Stimulated activated CD4-positive, alpha-beta T cell treated with anti-CD3 and anti-CD28 coated beads, Interleukin-12 subunit alpha, Interleukin-12 subunit beta, amount 100 ng/mL, for 24 hours (primary cell): Measurements from ENCODE around the gene STAT1.
"Not testable (repeated sequence)": the region's sequence is repeated elsewhere in the genome, so short reads cannot be mapped to it uniquely, and the experiment has no call there.

Experiments used
- DNase-seq, 2 experiments: peaks; one replicate each; pipeline ENCODE4 v3.0.0-alpha.2; 2020; ENCODE audit warnings: low read depth in 2 of 2

Gene STAT1

DNA sequence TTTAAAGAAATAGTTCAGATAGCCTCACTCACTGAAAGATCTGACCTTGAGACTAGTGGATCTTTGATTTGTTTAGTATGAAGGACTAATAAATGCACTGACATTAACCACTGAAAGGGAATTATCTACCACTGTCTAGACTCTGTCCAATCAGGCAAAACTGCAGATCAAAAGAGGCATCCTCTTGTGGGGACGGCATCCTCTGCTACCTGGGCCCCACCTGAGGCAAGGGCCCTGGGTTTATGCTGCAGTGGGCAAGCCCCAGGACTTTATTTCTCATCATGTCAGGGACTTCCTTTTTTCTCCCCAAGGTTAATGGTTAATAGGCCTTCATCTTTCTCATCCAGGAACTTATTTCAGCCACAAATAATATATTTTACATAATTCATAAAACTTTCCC lies 32.2 kb downstream of the STAT1 start:
- DNase-seq = no peak

DNA sequence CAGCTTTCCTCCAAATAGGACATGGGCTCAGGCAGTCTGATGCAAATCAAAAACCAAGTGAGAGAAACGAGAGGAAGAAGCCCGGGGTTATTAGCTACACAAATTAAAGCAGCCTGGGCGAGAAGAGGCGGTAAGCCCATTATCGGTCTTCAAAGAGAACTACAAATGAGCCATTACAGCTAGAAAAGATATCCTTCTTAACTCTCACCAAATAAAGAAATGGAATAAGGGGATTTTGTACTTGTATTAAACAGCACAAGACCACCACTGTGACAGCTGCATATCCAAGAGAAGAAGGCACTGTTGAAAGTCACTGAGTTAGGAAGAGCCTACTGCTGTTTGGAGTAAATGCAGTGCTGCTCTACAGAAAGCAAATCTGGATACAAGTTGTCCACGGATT lies 32.6 kb downstream of the STAT1 start:
- DNase-seq = no peak

DNA sequence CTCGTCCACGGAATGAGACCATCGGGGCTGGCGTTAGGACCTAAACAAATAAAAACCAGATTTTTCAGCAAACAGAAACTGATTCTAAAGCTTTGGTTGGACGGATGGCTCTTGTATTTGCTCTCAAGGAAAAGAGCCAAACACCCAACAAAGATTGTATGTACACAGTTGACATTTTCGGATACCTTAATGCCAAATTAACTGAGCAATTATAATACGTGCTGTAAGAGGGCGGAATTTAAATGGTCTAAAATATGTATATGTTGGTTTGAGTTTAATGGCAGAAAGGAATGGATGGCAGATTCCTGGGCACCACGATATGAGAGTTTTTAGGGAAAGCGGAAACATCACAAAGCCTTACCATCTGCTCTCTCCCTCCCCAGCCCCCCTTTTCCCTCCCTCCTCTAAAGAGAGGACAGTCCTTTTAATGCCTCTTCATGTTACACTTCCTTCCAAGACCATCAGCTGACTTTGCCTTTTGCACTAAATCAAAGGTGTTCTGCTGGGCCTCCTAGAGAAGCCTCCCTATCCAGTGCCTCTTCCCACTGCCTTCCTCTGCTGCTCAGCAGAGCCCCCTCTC lies 33.3 kb downstream of the STAT1 start:
- DNase-seq = no peak

DNA sequence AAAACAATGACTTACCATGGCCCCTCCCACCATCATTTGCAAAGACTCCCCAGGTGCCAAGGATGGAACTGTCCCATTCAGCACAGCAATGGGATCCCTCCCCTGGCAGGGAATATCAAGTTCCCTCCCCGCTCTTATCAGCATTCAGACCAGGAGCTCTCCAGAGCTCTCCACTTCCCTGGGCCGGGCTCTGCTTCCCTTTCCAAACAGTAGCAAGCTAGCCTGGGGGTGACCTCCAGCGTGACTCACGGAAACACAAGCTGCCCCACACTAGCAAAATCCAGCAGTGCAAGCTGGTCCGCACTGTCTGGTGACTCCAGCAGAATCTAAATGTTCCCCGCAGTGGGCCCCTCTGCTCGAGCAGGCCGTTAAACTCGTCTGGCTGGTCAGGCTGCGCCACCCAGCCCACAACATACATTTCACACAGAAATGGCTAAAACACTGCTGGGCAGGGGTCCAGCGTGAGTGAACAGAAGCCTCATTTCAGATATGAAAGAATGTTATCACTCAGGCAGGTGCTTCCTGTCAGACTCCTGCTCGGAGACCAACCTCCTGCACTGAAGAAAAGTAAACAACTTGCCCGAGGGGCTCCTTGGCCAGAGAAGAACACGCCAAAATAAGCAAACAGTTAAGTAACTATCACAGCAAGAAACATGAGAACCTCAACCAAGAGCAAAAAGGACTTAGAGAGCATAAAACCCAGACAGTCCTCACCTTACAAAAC lies 33.9 kb downstream of the STAT1 start:
- DNase-seq = no peak

DNA sequence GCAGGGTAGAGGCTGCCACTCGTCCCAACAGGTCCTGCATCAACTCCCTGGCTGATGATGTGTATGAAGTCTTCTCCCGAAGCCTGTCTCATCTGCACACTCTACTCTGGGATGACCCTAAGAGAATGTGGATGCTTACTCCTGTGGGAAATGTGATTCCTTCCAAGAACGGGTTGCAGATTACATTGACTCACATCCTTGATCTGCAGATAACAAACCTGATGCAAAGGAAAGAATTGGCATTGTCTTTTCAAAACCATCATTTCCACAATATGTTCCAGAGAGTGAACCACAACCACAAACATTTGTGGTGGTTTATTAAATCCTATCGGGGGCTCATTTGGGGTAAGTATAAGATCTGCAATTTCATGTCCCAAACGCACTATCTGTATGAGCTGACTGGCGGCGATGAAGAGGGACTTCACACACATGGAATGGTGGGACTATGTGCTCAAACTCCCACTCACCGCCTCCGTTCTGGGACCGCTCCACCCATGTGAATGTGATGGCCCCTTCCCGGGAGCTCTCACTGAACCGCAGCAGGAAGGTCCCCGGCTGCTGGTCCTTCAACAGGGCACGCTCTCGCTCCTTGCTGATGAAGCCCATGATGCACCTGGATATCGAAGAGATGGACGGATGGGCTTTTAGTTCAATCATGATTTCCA lies 35.5 kb downstream of the STAT1 start:
- DNase-seq = no peak

DNA sequence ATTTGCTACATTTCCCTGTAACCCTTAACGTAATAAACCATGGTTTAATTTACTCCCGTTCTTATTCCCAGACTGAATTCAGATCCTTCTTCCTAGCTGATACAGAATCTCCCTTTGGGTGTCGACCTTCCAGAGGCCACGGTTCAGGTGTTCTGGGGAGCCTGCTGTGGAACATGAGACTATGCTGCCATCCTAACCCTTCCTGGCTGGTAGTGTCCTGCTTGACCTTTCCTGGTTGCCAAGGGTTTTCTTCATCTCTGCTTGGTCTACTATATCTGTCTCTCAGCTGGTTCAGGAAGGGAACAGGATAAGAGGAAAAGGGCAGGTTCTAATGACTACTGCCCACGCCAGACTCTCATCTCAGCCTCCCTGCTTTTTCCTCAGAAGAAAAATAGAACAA lies 36.5 kb downstream of the STAT1 start:
- DNase-seq = no peak

DNA sequence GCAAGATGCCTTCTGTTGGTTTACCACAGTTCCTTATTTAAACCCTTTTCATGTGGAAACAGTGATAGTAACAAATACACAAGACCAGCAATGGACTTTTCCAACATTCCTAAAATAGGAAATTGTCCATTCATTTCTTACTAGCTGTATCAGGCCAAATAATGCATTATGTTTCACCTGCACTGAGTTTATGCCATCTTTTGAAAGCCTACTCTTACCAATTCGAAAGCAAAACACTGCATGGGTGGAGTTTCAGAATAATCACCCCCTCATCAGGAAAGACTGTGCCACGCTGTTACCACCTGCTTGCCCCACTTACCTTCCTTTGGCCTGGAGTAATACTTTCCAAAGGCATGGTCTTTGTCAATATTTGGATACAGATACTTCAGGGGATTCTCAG lies 37.5 kb downstream of the STAT1 start:
- DNase-seq = no peak

DNA sequence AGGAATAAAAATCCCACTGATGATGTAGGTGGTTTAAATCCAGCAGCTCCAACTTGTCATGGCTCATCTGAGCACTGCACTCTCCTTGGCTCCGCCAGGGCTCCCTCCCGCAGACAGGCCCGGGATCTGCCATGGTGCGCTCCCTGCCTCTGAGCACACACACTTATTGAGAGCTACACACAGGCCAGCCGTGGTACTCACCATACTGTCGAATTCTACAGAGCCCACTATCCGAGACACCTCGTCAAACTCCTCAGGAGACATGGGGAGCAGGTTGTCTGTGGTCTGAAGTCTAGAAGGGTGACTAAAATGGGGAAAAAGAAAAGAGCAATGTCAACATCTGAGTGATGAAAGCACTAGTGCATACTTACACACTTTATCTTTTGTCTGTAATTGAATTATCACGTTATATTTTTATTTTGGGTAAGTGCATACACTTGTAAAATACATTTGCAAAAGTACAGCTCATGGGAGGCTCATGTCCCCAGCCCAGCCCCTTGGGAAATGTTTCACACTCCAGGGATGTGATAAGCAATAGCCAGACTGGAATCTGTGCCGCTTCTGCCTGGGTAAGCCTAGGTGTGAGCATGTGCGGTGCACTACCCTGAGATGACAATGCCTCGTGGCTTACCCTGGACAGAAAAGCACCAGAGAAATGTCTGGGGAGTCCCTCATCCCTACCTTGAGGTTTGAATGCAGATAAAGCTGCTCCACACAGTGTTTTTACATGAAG lies 39.2 kb downstream of the STAT1 start:
- no peak for DNase-seq

DNA sequence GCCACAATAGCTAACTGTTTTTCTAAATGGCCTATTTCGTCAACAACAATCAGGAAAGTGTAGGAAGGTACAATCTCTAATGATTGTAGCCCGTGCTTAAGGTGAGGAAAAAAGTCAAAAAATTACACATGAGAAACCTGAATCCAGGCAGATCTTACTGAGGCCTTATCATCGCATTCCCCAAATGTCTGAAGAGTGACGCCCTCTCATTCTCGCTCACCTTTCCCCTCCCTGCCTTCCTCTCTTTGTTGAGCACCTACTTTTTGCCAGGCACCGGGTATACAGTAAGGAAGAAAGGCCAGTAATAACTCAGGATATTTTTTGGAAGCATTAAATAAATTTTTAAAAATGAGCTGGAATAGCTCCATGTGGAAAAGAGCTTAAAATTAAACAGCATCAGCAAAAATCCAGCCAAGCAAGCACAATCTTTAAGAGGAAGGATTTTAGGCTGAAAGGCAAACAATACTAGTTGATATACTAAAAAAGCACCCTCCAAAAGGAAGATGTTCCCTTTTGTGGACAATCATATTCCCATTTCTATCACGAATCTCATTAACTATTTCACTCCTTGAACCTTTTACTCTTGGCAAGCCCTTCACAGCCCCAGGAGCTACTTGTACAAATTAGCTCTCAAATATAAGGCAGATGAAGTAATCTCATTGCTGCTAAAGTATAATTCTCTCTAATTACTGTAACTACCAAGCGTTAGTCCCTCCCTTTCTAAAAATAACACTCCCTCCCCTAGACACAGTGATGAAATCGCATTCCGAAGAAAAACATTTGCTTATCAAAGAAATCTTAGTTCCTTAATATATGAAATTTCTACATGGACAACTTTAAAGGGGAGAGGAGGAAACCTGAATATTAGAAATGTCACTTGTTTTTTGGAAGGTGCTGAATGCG lies 40.0 kb downstream of the STAT1 start:
- DNase-seq = no peak

DNA sequence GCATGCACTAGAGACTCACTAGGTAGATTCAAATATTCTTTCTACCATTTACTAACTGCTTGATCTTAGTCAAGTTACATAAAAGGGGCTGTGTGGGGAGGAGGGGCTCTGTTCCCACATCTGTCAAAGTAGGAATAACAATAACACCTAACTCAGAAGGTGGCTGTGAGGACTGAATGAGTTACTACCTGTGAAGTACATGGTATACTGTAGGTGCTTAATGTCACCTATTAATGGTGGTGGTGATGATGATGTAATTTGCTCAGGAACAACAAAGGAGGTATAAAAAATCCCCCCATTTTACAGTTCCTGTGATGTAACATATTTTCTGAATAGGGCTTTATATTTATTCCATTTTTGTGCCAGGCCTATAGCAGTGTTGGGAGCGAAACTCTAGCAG lies 40.7 kb downstream of the STAT1 start:
- DNase-seq = no peak

DNA sequence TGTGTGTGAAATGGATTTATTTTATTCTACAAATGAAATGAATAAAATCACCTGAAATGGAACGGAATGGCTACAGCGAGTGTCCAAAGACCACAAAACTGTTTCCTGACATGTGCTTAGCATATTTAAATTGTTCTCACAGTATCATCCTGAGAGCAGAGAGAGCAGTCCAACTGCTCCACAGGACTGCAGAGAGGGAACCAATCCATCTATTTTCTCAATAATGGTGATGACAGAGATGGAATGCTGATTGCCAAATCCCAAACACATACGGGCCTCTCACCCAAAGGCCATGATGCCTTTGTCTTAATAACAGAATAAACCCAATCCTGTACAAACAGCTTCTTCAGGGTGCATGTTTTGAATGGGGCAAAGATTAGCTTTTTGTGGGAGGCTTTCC lies 41.1 kb downstream of the STAT1 start:
- DNase-seq = no peak

DNA sequence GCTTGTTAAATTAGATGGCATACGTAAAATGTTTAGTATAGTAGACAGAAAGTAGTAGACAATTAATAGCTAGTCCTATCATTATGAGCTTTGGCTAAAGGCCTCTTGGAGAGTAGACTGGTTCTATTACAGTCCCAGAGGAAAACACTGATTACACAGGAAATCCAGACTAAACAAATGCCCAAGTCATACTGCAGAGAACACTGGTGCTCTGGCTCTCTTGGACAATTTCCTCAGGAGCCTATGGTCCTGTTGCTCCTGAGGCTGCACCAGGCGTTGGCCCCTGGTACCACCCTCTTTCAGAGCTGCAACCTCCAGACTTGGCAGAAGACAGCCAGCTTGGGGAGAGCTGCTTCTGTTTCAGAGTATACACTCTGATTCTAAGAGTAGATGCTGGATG lies 41.8 kb downstream of the STAT1 start:
- DNase-seq = no peak

DNA sequence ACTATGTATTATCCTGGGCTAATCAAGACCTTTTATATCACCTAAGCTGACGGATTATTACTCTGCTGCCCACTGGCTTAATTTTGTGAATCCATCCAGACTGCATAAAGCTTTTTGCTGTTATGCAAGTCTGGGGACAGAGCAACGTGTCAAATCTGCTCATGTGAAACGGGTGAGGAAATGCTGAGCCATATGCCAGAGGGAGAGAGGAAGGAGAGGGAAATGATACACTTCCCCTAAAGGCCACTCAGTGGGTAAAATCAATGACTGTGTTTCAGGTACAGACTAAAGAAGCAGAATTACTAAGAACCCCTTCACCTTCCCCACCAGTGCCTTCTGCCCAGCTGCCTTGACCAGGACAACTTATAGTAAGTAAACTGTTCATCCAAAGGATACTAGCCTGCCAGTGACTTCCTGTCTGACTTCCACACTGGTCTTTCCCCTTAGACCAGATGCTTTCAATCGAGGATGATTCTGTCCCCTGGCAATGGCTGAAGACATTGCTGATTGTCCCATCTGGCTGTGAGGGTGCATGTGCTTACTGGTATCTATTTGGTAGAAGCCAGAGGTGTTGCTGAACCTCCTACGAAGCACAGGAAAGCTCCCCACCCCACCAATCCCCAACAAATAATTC lies 43.0 kb downstream of the STAT1 start:
- no peak for DNase-seq

DNA sequence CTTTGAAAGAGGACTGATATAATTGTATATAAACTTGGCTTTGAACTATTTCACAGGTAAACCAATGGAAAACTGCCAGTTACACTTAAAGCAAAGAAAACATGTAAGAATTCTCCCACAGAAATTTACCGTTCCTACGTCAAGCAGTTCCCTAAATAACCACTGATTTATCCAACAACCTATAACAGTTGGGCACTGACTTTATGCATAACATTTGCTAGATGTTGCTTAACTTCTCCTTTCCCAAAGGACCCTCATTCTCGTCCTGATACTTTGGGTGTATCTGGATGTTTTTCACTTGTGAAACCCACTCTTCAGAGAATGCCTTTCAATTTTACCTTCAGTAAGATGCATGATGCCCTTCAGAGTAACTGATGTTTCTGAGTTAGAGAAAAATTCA lies 43.8 kb downstream of the STAT1 start:
- no peak for DNase-seq

DNA sequence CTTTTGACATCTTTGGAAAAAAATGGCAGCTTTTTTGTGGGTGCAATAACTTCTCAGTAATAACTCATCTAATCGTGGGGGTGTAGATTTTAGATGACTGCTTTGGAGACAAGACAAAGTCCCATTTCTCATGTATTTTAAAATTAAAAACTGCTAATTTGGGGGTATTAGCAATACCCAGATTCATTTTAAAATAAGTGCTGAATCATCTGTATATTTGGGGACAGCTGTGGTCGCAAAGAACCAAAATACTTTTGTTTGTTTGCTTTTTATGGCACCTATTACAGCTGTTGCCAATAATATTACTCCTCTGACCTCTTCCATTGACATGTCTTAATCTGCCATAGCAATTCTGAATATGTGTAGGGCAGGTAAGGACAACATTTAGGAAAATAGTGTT lies 45.4 kb downstream of the STAT1 start:
- DNase-seq = no peak

DNA sequence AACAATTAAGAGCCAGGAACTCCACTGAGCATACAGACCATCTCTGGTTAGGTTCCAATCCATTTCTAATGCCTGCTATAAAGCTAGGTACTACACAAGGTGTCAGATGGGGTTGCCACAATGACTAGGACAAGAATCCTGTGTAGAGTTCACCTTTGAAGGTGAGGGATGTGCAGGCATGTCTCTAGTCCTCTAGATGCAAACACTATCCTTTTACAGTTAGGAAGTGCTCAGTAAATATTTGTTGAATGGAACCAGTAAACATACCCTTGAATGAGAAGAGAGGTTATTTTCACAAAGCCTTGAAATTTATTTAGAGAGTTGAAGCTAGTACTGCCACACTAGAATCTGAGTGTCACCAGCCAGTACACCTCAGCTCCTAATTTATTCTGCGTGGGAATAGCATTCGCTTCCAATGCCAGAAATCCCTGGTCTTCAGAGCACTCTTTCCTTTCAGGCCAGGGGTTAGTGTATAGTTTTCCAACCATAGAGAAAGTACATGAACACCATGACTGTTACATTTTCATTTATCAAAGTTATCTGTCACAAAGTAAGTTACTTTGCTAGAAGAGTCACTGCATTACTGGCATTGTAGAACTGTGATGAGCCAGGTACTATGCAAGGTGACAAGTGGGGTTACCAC lies 48.3 kb downstream of the STAT1 start:
- no peak for DNase-seq

DNA sequence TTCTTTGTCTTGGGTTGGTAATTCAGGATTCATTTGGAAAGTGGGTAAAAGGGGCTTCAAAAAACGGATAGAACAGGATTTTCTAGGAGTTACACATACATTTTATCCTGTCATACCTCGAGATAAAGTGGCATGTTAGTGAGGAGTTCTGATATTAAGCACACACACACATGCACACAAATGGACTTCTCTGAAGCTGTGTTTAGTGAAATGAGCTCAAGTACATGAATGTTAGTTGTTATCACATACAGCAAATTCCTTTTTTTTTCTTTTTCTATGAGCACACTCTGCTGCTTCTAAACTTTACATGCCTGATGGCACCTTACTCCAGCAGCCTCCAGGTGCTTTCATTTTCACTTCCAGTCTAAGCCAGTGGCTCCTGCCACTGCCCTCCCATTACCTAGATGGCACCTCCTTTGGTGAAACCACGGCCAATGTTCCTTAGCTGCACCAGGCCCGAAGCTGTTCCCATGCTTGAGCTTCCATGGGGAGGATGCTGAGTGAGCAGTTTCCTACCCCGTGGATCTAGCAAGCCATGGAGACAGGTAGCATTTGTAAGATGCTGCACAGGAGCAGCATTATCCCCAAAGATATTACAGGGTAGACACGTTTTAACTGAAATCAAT lies 49.7 kb downstream of the STAT1 start:
- no peak for DNase-seq

DNA sequence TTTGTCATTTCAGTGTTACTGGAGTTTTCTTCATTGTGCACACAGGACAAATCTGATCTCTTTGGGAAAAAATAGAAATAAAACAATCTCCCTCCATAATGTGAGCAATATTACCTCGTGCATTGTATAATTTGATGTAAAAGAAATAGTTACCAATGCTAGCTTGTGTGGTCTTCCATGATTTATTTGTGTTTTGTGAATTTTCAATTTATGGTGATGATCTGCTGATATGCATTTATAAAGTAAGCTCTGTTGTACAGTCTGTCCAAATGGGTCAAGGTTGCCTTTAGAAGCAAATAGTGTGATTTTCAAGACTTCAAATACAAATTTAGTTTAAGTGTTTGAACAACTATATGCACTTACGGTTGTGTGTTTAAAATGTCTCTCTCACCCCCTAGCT lies 50.9 kb downstream of the STAT1 start:
- no peak for DNase-seq

DNA sequence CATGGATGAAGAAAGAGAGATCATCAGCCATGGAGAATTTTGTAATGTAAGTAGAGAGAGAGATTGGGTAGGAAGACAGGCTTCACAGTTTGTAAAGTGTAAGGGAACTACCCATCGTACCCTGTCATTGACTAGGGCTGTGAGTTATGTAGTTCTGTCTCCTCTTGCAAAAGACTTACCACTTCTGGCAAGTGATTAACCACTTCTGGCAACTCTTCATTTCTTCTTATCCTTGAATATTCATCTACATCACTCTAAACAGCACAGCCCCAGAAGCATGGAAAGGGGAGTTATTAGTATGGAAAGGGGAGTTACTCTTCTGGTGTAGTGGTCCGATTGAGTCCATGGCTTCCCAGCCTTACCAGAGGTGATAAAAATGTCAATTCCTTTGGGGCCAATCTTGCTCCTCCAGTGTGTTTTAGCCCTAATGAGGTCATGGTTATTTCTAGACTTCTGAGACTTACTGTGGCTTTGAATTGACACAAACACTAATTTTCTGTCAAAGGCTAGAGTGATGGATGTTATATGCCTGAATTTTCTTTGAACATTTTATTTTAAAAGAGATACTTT lies 52.0 kb downstream of the STAT1 start:
- no peak for DNase-seq

DNA sequence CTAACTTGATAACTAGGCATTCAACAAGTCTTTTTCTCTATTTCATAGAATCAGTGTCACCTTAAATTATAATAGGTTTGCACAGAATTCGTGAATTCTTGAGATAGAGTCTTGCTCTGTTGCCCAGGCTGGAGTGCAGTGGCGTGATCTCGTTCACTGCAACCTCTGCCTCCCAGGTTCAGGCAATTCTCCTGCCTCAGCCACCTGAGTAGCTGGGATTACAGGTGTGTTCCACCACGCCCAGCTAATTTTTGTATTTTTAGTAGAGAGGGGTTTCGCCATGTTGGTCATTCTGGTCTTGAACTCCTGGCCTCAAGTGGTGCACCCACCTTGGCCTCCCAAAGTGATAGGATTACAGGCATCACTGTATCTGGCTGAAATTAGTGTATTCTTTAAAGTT lies 52.9 kb downstream of the STAT1 start:
- not testable (repeated sequence) for DNase-seq
